ENCODE data around the gene PANX1. TPM values are rescaled to one million over a fixed set of nuclear protein-coding genes. Genes with fewer than 3 reads are reported as not detected.
A peak's percentile ranks its signal among the peaks of the same experiment; 100 is the strongest.

Gene PANX1
- total RNA-seq, 1 donor from 2014 or later, result 17.0 TPM

GRCh38 chr11:94120946-94121345 is 7.7 kb upstream of the PANX1 start:
- H3K27me3 ChIP-seq (ENCODE audit: low read depth), result no peaks in the 10 kb centered on the region
- H3K9me3 ChIP-seq, result no peaks in the 10 kb centered on the region
- no peak for ATAC-seq
- H3K4me1 ChIP-seq, result no peaks in the 10 kb centered on the region
- no peak overlapping the region for H3K4me3 ChIP-seq
- no peak for DNase-seq
- TF ChIP-seq CTCF (IDR thresholded peaks at IDR 0.05), result no peak
- no peak overlapping the region for H3K27ac ChIP-seq
- H3K36me3 ChIP-seq, result no peaks in the 10 kb centered on the region
- intact Hi-C loops (cut with DNase I), result no loop called here

- Histone ChIP-seq H3K4me3 (no peak overlapping the region), H3K9me3 (no peaks in the 10 kb centered on the region), H3K27me3 (ENCODE audit: low read depth) (no peaks in the 10 kb centered on the region), H3K4me1 (peaks cover 19% of the 10 kb centered on the region), H3K36me3 (no peaks in the 10 kb centered on the region), H3K27ac (no peak overlapping the region)
- intact Hi-C loops (cut with DNase I), result no loop called here
- ATAC-seq (no peak), DNase-seq (no peak)
- no peak for TF ChIP-seq CTCF (IDR thresholded peaks at IDR 0.05)
Measured at GRCh38 chr11:94125407-94126115, 3.1 kb upstream of the PANX1 start.

GRCh38 chr11:94127638-94128037 is 1.0 kb upstream of the PANX1 start:
- no peaks in the 10 kb centered on the region for H3K36me3 ChIP-seq
- H3K4me1 ChIP-seq, result peaks cover 36% of the 10 kb centered on the region
- peak overlapping the region; percentile 95 for H3K27ac ChIP-seq
- DNase-seq (no peak), ATAC-seq (no peak)
- intact Hi-C loops (cut with DNase I), result no loop called here
- H3K27me3 ChIP-seq (ENCODE audit: low read depth), result no peaks in the 10 kb centered on the region
- H3K4me3 ChIP-seq, result peak overlapping the region; percentile 92
- TF ChIP-seq CTCF (IDR thresholded peaks at IDR 0.05), result no peak
- H3K9me3 ChIP-seq, result no peaks in the 10 kb centered on the region

DNA sequence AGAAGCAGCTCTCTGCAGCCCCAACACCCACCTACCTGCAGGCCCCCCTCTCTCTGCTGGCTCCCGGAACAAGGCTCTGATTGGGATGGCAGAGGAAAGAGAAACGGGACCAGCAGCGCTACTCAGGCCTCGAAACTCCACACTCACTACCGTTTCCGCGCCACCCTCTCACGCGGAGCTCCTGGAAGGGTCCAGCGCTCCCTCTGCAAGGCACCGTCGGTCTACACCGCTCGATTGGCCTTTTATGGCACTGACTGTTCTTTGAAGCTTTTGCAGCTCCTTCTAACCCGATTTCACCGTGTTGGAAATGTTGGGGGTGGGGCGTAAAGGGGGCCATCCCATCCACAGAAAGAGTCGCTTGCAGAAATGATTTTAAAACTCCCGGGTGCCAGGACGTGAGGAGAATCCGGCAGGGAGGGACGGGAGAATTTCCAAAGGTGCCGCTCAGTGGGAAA is 323 bp upstream of the PANX1 start:
- Histone ChIP-seq H3K9me3 (no peaks in the 10 kb centered on the region), H3K36me3 (no peaks in the 10 kb centered on the region), H3K4me3 (peak overlapping the region; percentile 92), H3K27me3 (ENCODE audit: low read depth) (no peaks in the 10 kb centered on the region), H3K4me1 (peaks cover 37% of the 10 kb centered on the region), H3K27ac (peak overlapping the region; percentile 95)
- intact Hi-C loops (cut with DNase I), result no loop called here
- no peak for TF ChIP-seq CTCF (IDR thresholded peaks at IDR 0.05)
- peak; percentile 22 to 26 for ATAC-seq
- peak; percentile 57 for DNase-seq

DNA sequence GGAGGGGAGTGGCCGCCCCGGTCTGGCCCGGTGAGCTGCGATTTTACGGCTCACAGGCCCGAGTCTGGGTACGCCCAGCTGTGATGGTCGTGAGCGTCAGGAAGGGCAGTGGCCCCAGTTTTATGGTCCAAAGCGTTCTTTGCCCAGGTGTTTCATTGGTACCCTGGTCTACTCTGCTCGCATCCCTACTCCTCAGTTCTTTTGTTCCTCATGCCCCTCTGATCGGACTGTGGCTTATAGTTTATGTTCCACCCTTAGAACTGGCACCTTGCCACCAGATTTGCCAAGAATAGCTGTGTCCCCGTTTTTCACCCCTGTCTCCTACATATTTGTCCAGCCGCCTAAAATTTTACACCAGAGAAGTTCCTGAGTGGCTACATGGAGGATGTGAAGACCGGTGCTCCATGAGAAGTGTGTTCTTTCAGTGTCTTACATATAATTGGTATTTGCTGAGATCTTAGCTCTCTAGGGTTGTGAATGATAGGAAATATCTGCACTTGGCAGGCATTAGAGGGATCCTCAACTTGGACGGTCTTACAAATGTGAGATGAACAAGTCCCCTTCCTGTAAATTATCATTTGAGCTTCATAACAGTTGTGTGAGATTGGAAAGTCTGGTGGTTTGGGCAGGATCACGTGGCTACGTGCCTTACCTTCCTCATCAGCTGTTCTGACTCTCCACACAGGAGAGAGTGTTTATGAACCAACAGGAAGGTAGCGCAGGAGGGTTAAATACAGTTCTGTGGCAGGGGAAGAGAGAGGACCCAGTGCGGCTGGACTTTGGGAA is 1.1 kb downstream of the PANX1 start:
- no peak for DNase-seq
- intact Hi-C loops (cut with DNase I), result no loop called here
- ATAC-seq, result no peak
- peak overlapping the region; percentile 92 for H3K4me3 ChIP-seq
- H3K9me3 ChIP-seq, result no peaks in the 10 kb centered on the region
- peaks cover 51% of the 10 kb centered on the region for H3K4me1 ChIP-seq
- TF ChIP-seq CTCF (IDR thresholded peaks at IDR 0.05), result no peak
- peak overlapping the region; percentile 95 for H3K27ac ChIP-seq
- no peaks in the 10 kb centered on the region for H3K27me3 ChIP-seq (ENCODE audit: low read depth)
- no peaks in the 10 kb centered on the region for H3K36me3 ChIP-seq

All from lower lobe of right lung (tissue), 2 donors.